Endothelial cell of umbilical vein (primary cell): ENCODE data around the gene PLEKHD1.

ENCODE experiments used
- EZH2 ChIP-seq: IDR thresholded peaks from 2 replicates; pipeline ENCODE4 v1.6.1; 2012; ENCODE audit warnings: borderline replicate concordance, low read depth, mild to moderate bottlenecking, moderate library complexity, low read length, inconsistent platforms; ENCODE audit not compliant: severe bottlenecking
- GATA2 ChIP-seq: IDR thresholded peaks from 2 replicates; pipeline ENCODE4 v1.7.0; 2011; ENCODE audit warnings: low read depth, mild to moderate bottlenecking, moderate library complexity, mixed read lengths, low read length; ENCODE audit not compliant: insufficient read length, insufficient read depth
- POLR2A ChIP-seq: IDR thresholded peaks from 2 replicates; pipeline ENCODE4 v1.6.1; 2012; ENCODE audit warnings: low read depth, mild to moderate bottlenecking, control low read depth, low read length
- POLR2AphosphoS5 ChIP-seq: IDR thresholded peaks from 2 replicates; pipeline ENCODE4 v1.6.1; 2012; ENCODE audit warnings: low read depth, mild to moderate bottlenecking, control low read depth, low read length, moderate library complexity; ENCODE audit not compliant: insufficient read depth
- TF ChIP-seq, protein P1 (sequence below), 2 donors: IDR thresholded peaks; 1 replicate in 1 of 2; 2 replicates in 1 of 2; pipeline ENCODE4 v1.5.1; 2011; ENCODE audit warnings: low read length in 2 of 2, mild to moderate bottlenecking in 2 of 2, moderate library complexity in 2 of 2, control low read depth in 1 of 2, inconsistent platforms in 1 of 2, low read depth in 1 of 2; ENCODE audit not compliant: insufficient read depth in 1 of 2; ENCODE audit errors: extremely low read depth in 1 of 2
- TF ChIP-seq, protein P2 (sequence below): IDR thresholded peaks from 2 replicates; pipeline ENCODE4 v1.6.1; 2011; ENCODE audit not compliant: insufficient read depth, insufficient read length

DNA sequence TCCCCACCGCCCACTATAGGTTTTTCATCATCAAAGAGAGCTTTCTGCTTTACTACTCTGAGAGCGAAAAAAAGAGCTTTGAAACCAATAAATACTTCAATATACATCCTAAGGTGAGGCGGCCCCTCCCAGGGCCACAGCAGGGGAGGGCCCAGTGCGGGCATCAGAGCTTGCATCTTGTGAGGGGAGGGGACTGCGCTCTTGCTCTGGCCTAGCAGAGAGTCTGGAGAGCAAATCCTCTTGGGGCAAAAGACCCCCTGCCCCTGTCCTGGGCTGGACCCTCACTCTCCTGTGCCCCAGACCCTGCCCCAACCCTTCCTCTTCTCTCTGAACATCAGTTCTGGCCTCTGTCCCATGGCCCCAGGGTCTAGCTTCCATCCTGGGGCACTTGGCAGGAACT is 15.6 kb downstream of the PLEKHD1 start:
- TF ChIP-seq POLR2A, result no peak
- TF ChIP-seq POLR2AphosphoS5, result no peak
- TF ChIP-seq, protein P1, sequence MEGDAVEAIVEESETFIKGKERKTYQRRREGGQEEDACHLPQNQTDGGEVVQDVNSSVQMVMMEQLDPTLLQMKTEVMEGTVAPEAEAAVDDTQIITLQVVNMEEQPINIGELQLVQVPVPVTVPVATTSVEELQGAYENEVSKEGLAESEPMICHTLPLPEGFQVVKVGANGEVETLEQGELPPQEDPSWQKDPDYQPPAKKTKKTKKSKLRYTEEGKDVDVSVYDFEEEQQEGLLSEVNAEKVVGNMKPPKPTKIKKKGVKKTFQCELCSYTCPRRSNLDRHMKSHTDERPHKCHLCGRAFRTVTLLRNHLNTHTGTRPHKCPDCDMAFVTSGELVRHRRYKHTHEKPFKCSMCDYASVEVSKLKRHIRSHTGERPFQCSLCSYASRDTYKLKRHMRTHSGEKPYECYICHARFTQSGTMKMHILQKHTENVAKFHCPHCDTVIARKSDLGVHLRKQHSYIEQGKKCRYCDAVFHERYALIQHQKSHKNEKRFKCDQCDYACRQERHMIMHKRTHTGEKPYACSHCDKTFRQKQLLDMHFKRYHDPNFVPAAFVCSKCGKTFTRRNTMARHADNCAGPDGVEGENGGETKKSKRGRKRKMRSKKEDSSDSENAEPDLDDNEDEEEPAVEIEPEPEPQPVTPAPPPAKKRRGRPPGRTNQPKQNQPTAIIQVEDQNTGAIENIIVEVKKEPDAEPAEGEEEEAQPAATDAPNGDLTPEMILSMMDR (IDR thresholded peaks at IDR 0.05; ENCODE audit: extremely low read depth in 1 of 2, insufficient read depth in 1 of 2, low read depth in 1 of 2, low read length in 2 of 2), result no peak
- TF ChIP-seq EZH2, result no peak
- TF ChIP-seq, protein P2, sequence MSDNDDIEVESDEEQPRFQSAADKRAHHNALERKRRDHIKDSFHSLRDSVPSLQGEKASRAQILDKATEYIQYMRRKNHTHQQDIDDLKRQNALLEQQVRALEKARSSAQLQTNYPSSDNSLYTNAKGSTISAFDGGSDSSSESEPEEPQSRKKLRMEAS, result no peak
- no peak for TF ChIP-seq GATA2
